HG03354 (cell line): ENCODE results near the gene MIP.
"Not testable (repeated sequence)": the region's sequence is repeated elsewhere in the genome, so short reads cannot be mapped to it uniquely, and the experiment has no call there.

Experiments
- ATAC-seq: cut with Tn5 transposase; IDR thresholded peaks from one replicate; pipeline ENCODE4 v1.9.1; 2021; ENCODE audit warnings: mild to moderate bottlenecking; ENCODE audit not compliant: unreplicated experiment, poor library complexity, severe bottlenecking

MIP gene

GRCh38 chr12:56414401-56414800 lies 40.1 kb downstream of the MIP start:
- ATAC-seq: no peak

GRCh38 chr12:56413392-56413791 lies 41.1 kb downstream of the MIP start:
- no peak for ATAC-seq

- no peak for ATAC-seq
Measured at GRCh38 chr12:56411781-56412639, 42.4 kb downstream of the MIP start.

- no peak for ATAC-seq
Measured at GRCh38 chr12:56410768-56411167, 43.7 kb downstream of the MIP start.

GRCh38 chr12:56408799-56409417 lies 45.5 kb downstream of the MIP start:
- no peak for ATAC-seq

GRCh38 chr12:56404227-56404626 lies 50.2 kb downstream of the MIP start:
- not testable (repeated sequence) for ATAC-seq

GRCh38 chr12:56401612-56402011 lies 52.8 kb downstream of the MIP start:
- ATAC-seq: not testable (repeated sequence)

GRCh38 chr12:56401125-56401524 lies 53.3 kb downstream of the MIP start:
- ATAC-seq: not testable (repeated sequence)
